GOT3 (cell line): ENCODE results near the gene SLC5A10.
A peak's percentile ranks its signal among the peaks of the same experiment; 100 is the strongest.

ENCODE experiments used
- DNase-seq: peaks from one replicate; lab custom pipeline; 2025; ENCODE audit warnings: mixed read lengths; lab: John Stamatoyannopoulos, UW

SLC5A10 gene

GRCh38 chr17:19003543-19004420 lies 51.8 kb downstream of the SLC5A10 start:
- no peak for DNase-seq

GRCh38 chr17:19004421-19005136 lies 52.6 kb downstream of the SLC5A10 start, which contains the start of gene FAM83G:
FAM83G (minus strand) TSS chr17:19004764; CDS start chr17:19004041, 723 bp downstream.
- DNase-seq = peak; percentile 63

GRCh38 chr17:19005137-19005773 lies 53.3 kb downstream of the SLC5A10 start:
- no peak for DNase-seq

- DNase-seq = no peak
These were observed 53.9 kb downstream of the SLC5A10 start for GRCh38 chr17:19005789-19006430.

GRCh38 chr17:19006698-19007097 lies 54.7 kb downstream of the SLC5A10 start:
- no peak for DNase-seq

GRCh38 chr17:19009970-19010369 lies 58.0 kb downstream of the SLC5A10 start:
- no peak for DNase-seq

- no peak for DNase-seq
These were observed 59.0 kb downstream of the SLC5A10 start for GRCh38 chr17:19010729-19011505.

- DNase-seq = no peak
These were observed 59.6 kb downstream of the SLC5A10 start for GRCh38 chr17:19011581-19011980.

GRCh38 chr17:19012171-19013080 lies 60.5 kb downstream of the SLC5A10 start:
- no peak for DNase-seq

GRCh38 chr17:19013226-19013625 lies 61.3 kb downstream of the SLC5A10 start:
- DNase-seq = no peak

GRCh38 chr17:19013806-19014627 lies 62.1 kb downstream of the SLC5A10 start:
- no peak for DNase-seq

GRCh38 chr17:19014628-19015215 lies 62.8 kb downstream of the SLC5A10 start:
- no peak for DNase-seq

- no peak for DNase-seq
These were observed 63.5 kb downstream of the SLC5A10 start for GRCh38 chr17:19015428-19015827.

- no peak for DNase-seq
These were observed 64.3 kb downstream of the SLC5A10 start for GRCh38 chr17:19016297-19016696.

- no peak for DNase-seq
These were observed 64.9 kb downstream of the SLC5A10 start for GRCh38 chr17:19016881-19017280.

GRCh38 chr17:19017401-19017800 lies 65.4 kb downstream of the SLC5A10 start:
- DNase-seq = no peak

- no peak for DNase-seq
These were observed 66.0 kb downstream of the SLC5A10 start for GRCh38 chr17:19017804-19018599.

GRCh38 chr17:19018600-19018950 lies 66.6 kb downstream of the SLC5A10 start:
- no peak for DNase-seq
